Chondrocyte (in vitro differentiated cells): ENCODE data around the gene RGS17. TPM values are rescaled to one million over a fixed set of nuclear protein-coding genes. Genes with fewer than 3 reads are reported as not detected.

ENCODE experiments used
- DNase-seq: peaks from one replicate; pipeline ENCODE4 v3.0.0; 2021; ENCODE audit warnings: mixed read lengths, low spot score
- H3K27ac Mint-ChIP-seq: one replicate; pipeline ENCODE4 v1.8.0; 2021; ENCODE audit warnings: mild to moderate bottlenecking, moderate library complexity, mixed read lengths; ENCODE audit not compliant: unreplicated experiment
- H3K27me3 Mint-ChIP-seq: 2 replicates; pipeline ENCODE4 v1.8.0; 2021; ENCODE audit warnings: low read depth, mixed read lengths
- H3K36me3 Mint-ChIP-seq: 2 replicates; pipeline ENCODE4 v1.8.0; 2021; ENCODE audit warnings: low read depth, mixed read lengths
- H3K4me1 Mint-ChIP-seq: 2 replicates; pipeline ENCODE4 v1.8.0; 2021; ENCODE audit warnings: low read depth, mild to moderate bottlenecking, mixed read lengths
- H3K4me3 Mint-ChIP-seq: one replicate; pipeline ENCODE4 v1.8.0; 2021; ENCODE audit warnings: mild to moderate bottlenecking, moderate library complexity, mixed read lengths; ENCODE audit not compliant: unreplicated experiment
- H3K9me3 Mint-ChIP-seq: 2 replicates; pipeline ENCODE4 v1.8.0; 2021; ENCODE audit warnings: low read depth, mixed read lengths
- CTCF ChIP-seq: fragments of 200-600 bp; sonication (generic); IDR thresholded peaks from 2 replicates; pipeline ENCODE4 v1.5.0; 2021; ENCODE audit warnings: antibody characterized with exemption, mild to moderate bottlenecking, moderate library complexity
- total RNA-seq: library from RNA; stranded (reverse); gene quantifications from 3 replicates; pipeline ENCODE4 v1.2.1, GENCODE V29; 2021

Gene RGS17
- total RNA-seq, 1 donor from 2014 or later = 1.5 TPM

GRCh38 chr6:153108315-153108714 lies 22.8 kb downstream of the RGS17 start:
- Mint-ChIP-seq H3K36me3 (peaks cover 2% of the 10 kb centered on the region), H3K4me1 (peaks cover 11% of the 10 kb centered on the region), H3K27ac (no peak overlapping the region), H3K27me3 (no peaks in the 10 kb centered on the region), H3K9me3 (peaks cover 13% of the 10 kb centered on the region), H3K4me3 (no peak overlapping the region)
- peak; percentile 77 for TF ChIP-seq CTCF
- DNase-seq = no peak

GRCh38 chr6:153106021-153106420 lies 25.1 kb downstream of the RGS17 start:
- Mint-ChIP-seq H3K36me3 (no peaks in the 10 kb centered on the region), H3K4me1 (peaks cover 11% of the 10 kb centered on the region), H3K27me3 (no peaks in the 10 kb centered on the region), H3K4me3 (no peak overlapping the region), H3K27ac (no peak overlapping the region), H3K9me3 (no peaks in the 10 kb centered on the region)
- no peak for DNase-seq
- TF ChIP-seq CTCF = no peak

- TF ChIP-seq CTCF = no peak
- H3K4me3 Mint-ChIP-seq = no peak overlapping the region
- H3K9me3 Mint-ChIP-seq = no peaks in the 10 kb centered on the region
- peaks cover 11% of the 10 kb centered on the region for H3K4me1 Mint-ChIP-seq
- DNase-seq = no peak
- no peaks in the 10 kb centered on the region for H3K36me3 Mint-ChIP-seq
- no peaks in the 10 kb centered on the region for H3K27me3 Mint-ChIP-seq
- no peak overlapping the region for H3K27ac Mint-ChIP-seq
Observed at GRCh38 chr6:153104220-153104619, 26.9 kb downstream of the RGS17 start.

- no peak for DNase-seq
- Mint-ChIP-seq H3K4me1 (peaks cover 11% of the 10 kb centered on the region), H3K36me3 (no peaks in the 10 kb centered on the region), H3K27me3 (no peaks in the 10 kb centered on the region), H3K27ac (no peak overlapping the region), H3K4me3 (no peak overlapping the region), H3K9me3 (no peaks in the 10 kb centered on the region)
- no peak for TF ChIP-seq CTCF
Observed at GRCh38 chr6:153103319-153103655, 27.8 kb downstream of the RGS17 start.

GRCh38 chr6:153102605-153103318 lies 28.3 kb downstream of the RGS17 start:
- Mint-ChIP-seq H3K27ac (no peak overlapping the region), H3K4me1 (peaks cover 11% of the 10 kb centered on the region), H3K36me3 (no peaks in the 10 kb centered on the region), H3K27me3 (no peaks in the 10 kb centered on the region), H3K9me3 (no peaks in the 10 kb centered on the region), H3K4me3 (no peak overlapping the region)
- TF ChIP-seq CTCF = no peak
- no peak for DNase-seq
